GM19043 (cell line): ENCODE results near the gene DBN1.

Source experiments
- ATAC-seq: cut with Tn5 transposase; IDR thresholded peaks from one replicate; pipeline ENCODE4 v1.9.1; 2021; ENCODE audit warnings: low read depth; ENCODE audit not compliant: unreplicated experiment

The DBN1 gene

GRCh38 chr5:177445917-177446199 is 27.6 kb downstream of the DBN1 start:
- no peak for ATAC-seq

DNA sequence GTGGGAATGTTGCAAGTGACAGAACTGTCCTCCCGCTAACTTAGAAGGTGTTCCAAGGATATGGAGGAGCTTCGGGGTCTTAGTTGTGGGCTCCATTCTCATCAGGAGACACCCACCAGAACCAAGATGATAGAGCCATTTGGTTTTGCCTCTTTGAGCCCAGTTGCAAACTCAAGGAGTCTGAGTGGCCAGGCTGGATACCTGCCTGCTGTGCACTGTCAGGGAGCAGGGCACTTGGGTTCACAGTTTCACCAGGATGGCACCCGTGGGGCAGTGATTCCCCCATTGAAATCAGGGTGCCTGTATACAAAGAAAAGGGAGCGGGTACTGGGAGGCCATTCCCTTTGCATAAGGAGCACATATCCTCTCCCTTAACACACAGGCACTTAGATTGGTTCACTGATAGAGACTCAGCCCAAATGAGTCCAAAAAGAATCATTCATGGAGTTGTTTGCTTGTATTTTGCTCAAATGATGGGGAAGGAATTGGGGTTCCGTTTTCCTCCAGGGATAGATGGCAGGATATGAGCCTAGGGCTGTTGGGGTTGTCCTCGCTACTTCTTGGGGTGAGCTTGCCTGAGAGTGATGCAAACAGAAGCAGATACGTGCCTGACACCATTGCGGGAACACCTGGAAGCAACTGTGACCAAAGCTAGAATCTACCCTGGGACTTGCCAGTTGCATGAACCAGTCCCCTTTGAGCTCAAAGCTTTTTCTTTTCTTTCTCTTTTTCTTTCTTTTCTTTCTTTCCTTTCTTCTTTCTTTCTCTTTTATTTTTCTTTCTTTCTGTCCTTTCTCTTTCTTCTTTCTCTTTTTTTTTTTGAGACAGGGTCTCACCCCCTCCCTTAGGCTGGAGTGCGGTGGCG is 28.1 kb downstream of the DBN1 start:
- ATAC-seq: no peak

DNA sequence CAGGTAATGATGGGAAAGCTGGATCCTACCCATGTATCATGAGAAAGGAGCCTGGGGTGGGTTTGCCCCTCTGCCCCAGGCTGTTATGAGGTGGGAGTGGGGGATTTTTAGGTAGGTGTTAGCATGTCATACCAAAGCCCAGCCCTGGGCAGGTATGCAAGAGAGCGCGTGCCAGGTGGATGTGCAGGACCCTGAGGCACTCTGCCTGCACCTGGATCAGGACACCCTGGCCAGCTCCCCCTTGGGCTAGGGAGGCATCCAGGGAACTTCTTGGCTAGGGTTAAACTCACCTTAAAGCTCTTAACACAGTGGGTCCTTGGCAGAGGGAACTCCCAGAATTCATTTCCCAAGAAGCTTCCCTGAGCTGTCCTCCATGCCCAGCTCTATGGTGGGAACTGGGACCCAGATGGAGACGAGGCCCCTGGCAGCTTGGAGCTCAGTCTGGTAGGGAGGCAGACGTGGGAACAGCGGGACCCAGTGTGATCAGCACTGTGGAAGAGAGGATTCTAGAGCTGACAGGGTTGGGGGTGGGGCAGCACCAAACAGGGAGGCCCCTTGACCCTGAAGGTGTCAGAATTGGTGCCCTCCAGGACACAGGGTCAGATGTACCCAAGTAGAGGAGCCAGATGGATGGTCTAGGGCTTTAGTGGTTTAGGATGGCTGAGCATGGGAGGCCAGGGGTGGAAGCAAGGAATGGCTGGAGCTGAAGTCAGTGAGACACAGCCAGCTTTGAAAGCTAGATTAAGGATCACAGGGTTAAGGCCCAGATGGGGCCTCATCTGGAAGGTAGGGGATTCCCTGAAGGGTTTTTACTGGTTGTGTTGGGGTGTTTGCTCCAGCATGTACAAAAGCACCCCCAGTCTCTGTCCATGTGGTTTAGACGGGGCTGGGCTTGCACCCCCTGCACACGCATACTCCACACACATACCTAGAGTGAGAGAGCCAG is 29.1 kb downstream of the DBN1 start:
- ATAC-seq: no peak

DNA sequence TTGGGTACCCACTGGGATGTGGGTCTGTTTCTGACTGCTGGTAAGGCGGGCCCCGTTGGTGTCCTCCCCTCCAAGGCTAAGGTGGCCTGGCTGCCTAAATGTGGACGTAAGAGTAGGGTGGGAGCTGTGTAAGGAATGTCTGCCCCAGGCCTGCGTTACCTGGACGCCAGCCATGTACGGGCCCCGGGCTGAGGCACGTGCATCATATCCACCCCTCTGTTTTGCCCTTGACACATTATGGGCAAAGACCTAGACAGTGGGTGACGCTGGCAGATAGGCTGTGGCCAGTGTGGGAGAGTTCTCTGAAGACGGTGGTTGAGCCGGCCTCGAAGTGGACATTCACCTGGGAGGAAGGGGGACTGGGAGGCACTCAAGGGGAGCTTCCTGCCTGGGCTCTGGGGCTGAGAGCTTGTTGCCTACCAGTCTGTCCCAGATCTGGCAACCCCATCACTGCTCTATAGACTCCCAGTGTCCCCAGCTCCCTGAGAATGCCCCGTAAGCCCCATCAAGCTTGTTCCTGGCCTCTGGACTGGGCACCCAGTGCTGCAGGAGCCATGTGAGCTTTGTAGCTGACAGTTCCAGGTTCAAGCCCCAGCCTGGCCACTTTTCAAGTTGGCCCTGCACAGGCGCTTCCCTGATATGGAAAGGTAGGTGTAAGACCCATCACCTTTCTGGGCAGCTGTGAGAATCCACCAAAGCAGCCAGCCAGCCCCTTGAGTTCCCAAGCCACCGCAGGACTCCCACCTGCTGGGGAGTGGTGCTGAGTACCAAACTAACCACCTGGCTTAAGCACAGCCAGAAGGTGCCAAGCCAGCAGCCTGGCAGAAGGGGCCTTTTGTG is 30.1 kb downstream of the DBN1 start:
- no peak for ATAC-seq

- ATAC-seq: no peak
Observed at GRCh38 chr5:177442066-177442826, 31.2 kb downstream of the DBN1 start.

DNA sequence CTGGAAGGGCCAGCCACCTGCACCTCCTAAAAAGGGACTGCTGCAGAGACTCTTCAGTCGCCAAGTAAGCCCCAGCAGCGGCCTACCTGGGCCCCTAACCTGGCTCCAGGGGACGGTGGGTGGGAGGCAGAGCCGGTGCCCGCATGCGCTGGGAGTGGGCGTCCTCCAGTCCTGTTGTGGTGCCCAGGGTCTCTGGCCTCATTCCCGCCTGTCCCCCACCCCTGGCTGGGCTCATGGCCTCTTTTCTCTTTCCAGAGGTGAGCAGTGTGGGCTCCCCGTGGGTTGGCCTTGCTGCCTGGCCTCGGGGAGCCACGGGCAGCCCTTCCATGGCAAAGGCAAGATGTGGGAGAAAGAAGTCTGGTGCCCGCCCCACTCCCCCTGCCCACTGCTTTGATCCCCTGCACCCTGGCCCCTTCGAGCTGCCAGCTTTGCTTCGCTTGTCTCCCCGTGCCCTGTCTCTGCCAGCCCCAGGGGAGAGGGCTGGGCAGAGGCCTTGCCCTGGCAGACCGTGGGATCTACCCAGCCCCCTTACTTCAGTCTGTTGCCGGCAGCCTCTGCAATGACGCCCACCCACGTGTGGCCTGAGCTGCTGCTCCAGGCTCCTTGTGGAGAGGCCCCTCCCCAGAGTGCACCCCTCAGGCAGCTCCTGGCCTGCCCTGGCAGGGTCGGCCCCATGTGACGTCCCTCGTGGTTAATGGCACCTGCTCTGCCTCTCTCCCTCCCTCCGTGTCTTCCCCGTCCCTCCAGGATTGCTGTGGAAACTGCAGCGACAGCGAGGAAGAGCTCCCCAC is 32.2 kb downstream of the DBN1 start:
- no peak for ATAC-seq

- no peak for ATAC-seq
Observed at GRCh38 chr5:177440211-177440989, 33.0 kb downstream of the DBN1 start.

GRCh38 chr5:177439518-177440053 is 33.8 kb downstream of the DBN1 start:
- ATAC-seq: no peak

DNA sequence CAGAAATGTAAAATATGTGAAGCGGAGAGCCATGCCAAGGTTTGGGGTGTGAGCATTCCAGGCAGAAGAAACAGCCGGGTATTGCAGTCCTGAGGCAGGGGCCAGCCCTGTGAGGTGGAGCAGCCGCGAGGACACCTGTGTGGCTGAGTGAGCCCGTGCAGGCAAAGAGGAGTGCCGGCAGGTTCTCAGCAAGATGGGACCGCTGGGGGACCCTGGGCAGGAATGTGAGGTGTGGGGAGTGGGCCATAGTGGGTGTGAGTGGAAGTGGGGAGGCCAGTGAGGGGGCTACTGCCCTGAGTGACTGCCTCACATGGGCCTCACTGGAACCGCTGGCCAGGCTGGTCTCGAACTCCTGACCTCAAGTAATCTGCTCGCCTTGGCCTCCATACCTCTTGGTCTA is 35.0 kb downstream of the DBN1 start:
- no peak for ATAC-seq

DNA sequence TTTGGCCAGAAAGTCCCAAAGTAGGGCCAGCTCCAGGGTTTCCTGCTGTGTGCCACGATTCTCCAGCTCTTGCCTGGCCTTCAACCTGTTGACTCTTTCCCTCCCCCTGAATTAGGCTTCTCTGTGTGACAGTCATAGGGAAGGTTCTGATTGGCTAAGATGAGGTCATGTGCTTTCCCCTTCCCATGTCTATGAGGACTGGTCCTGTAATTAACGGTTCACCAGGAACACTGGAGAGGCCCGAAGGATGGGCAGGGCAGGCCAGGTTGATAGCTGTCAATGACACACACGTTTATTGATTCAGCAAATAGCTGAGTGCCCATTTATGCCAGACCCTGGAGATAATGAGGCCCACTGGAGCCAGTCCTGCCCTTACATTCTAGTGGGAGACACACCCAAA is 35.8 kb downstream of the DBN1 start:
- ATAC-seq: no peak

- ATAC-seq: no peak
Observed at GRCh38 chr5:177435847-177436536, 37.4 kb downstream of the DBN1 start.

DNA sequence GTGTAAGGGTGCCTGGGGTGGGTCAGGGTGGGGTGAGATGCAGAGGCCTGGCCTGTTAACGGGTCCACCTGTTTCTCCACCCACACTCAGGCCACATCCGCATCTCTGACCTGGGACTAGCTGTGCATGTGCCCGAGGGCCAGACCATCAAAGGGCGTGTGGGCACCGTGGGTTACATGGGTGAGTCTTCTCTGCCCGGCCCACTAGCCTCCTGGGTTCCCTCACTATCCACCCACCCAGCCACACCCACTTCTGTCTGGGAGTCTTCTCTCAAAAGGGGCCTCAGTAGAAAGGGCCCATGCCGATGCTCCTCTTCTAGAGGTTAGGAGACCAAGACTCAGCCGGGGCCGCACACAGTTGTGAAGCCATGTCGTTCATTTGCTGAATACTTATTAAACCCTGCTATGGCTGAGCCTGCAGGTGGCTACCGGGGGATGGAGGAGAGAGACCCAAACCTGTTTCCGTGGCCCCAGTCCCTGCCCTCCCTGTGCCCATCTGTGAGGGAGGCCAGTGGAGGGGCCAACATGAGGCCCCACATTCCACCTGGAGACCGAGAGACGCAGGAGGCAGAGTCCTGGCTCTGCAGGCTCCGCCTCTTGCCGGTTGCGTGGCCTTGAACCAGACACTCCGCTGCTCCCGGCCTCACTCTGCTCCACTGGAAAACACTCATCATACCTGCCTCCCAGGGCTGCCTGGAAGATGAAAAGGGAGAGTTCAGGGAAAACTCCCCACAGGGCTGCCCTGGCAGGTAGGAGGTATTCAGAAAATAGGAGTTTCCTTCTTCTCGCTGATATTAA is 38.3 kb downstream of the DBN1 start:
- no peak for ATAC-seq

GRCh38 chr5:177434437-177434836 is 39.0 kb downstream of the DBN1 start:
- no peak for ATAC-seq

GRCh38 chr5:177433658-177434217 is 39.7 kb downstream of the DBN1 start:
- no peak for ATAC-seq

DNA sequence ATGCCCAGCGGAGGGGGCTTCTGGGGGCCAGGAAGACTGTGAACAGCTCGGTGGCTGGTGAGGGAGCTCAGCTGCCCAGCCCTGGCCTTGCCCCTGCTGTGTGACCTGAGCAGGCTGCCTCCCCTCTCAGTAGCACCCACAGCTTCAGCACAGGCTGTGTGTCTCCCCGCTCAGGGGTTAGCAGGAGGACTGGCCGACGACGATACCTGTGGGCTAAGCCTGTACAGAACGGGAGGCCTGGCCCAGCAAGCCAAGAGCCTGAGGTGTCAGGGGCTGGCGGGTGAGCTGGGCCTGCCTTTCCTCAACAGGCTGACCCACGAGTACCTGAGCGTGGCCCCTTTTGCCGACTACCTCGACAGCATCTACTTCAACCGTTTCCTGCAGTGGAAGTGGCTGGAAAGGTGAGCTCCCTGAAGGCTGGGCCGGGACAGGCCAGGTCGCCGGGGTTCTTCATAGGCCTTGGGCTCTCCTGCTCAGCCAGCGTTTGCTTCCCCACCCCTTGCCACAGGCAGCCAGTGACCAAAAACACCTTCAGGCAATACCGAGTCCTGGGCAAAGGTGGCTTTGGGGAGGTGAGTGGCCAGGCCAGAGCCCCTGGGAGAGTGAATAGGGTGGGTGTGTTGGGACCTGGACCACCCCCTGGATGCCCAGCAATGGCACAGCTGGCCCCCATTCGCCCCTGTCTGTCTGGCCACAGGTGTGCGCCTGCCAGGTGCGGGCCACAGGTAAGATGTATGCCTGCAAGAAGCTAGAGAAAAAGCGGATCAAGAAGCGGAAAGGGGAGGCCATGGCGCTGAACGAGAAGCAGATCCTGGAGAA is 40.4 kb downstream of the DBN1 start:
- no peak for ATAC-seq
